ENCODE measurements around the gene MYD88.
"Not testable (repeated sequence)": the region's sequence is repeated elsewhere in the genome, so short reads cannot be mapped to it uniquely, and the experiment has no call there.

MYD88 gene

GRCh38 chr3:38127611-38128302 lies 10.7 kb upstream of the MYD88 start:
- DNase-seq: no peak

GRCh38 chr3:38128303-38128655 lies 10.2 kb upstream of the MYD88 start:
- no peak for DNase-seq

GRCh38 chr3:38129058-38129457 lies 9.4 kb upstream of the MYD88 start:
- DNase-seq: no peak

- DNase-seq: no peak
Observed at GRCh38 chr3:38130631-38131065, 7.8 kb upstream of the MYD88 start.

- no peak for DNase-seq
Observed at GRCh38 chr3:38131621-38132369, 6.7 kb upstream of the MYD88 start.

- no peak for DNase-seq
Observed at GRCh38 chr3:38133209-38133556, 5.3 kb upstream of the MYD88 start.

- DNase-seq: no peak
Observed at GRCh38 chr3:38133557-38134405, 4.7 kb upstream of the MYD88 start.

- DNase-seq: not testable (repeated sequence)
Observed at GRCh38 chr3:38134517-38135143, 3.8 kb upstream of the MYD88 start.

- DNase-seq: not testable (repeated sequence)
Observed at GRCh38 chr3:38135621-38136277, 2.7 kb upstream of the MYD88 start.

- no peak for DNase-seq
Observed at GRCh38 chr3:38136393-38136776, 2.1 kb upstream of the MYD88 start.

- peak; percentile 95 for DNase-seq
Observed at GRCh38 chr3:38136777-38137614, 1.5 kb upstream of the MYD88 start, which contains the start of gene ACAA1. Gene ACAA1 (minus strand): TSS chr3:38137127. CDS start chr3:38137035, 92 bp downstream.

- peak; percentile 13 for DNase-seq
Observed at GRCh38 chr3:38137615-38138348, 679 bp upstream of the MYD88 start.

- DNase-seq: no peak
Observed at GRCh38 chr3:38139191-38139590, 730 bp downstream of the MYD88 start.

GRCh38 chr3:38139652-38140051 lies 1.2 kb downstream of the MYD88 start:
- DNase-seq: no peak

- no peak for DNase-seq
Observed at GRCh38 chr3:38140326-38141172, 2.1 kb downstream of the MYD88 start.

- no peak for DNase-seq
Observed at GRCh38 chr3:38141173-38141951, 2.9 kb downstream of the MYD88 start.

- DNase-seq: no peak
Observed at GRCh38 chr3:38141952-38142273, 3.5 kb downstream of the MYD88 start.

- DNase-seq: no peak
Observed at GRCh38 chr3:38142959-38143358, 4.5 kb downstream of the MYD88 start.

GRCh38 chr3:38143511-38143910 lies 5.0 kb downstream of the MYD88 start:
- no peak for DNase-seq

Measured in effector CD4-positive, alpha-beta T cell (primary cell).